ENCODE data around the gene SLC6A12.

GRCh38 chr12:209851-210250 lies 4.1 kb downstream of the SLC6A12 start:
- TF ChIP-seq CTCF (IDR thresholded peaks at IDR 0.05) (no peak), POLR2A (IDR thresholded peaks at IDR 0.05) (no peak)
